MM.1S (cell line): ENCODE results near the gene KIF17.

Source experiments
- EZH2 ChIP-seq: fragments of 300-600 bp; sonication (generic); optimal IDR thresholded peaks from 2 replicates; pipeline ENCODE3; 2017; ENCODE audit warnings: low read depth, mild to moderate bottlenecking, antibody characterized with exemption, low read length, mixed read lengths
- TF ChIP-seq, protein P1 (sequence below): fragments of 300-600 bp; sonication (generic); IDR thresholded peaks from 2 replicates; pipeline ENCODE4 v1.5.1; 2016; ENCODE audit warnings: antibody characterized with exemption, low read length, mixed read lengths

DNA sequence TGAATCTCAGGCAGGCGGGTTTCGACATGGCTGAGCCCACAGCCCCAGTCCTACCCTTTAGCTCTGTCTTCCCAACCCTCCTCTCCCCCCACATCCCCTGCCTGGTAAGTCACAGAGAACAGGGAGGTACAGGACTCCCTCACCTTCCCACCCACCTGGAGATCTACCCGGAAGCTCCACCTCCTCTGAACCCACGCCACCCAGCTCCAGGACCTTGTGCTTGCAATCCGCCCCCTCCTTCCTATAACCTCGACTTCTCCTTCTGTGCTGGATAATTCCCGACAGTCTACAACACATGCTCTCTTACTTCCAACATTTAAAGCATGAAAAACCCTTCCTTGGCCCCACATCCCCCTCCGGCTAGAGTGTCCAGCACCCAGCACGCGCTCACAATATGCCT is 22.3 kb downstream of the KIF17 start:
- TF ChIP-seq, protein P1, sequence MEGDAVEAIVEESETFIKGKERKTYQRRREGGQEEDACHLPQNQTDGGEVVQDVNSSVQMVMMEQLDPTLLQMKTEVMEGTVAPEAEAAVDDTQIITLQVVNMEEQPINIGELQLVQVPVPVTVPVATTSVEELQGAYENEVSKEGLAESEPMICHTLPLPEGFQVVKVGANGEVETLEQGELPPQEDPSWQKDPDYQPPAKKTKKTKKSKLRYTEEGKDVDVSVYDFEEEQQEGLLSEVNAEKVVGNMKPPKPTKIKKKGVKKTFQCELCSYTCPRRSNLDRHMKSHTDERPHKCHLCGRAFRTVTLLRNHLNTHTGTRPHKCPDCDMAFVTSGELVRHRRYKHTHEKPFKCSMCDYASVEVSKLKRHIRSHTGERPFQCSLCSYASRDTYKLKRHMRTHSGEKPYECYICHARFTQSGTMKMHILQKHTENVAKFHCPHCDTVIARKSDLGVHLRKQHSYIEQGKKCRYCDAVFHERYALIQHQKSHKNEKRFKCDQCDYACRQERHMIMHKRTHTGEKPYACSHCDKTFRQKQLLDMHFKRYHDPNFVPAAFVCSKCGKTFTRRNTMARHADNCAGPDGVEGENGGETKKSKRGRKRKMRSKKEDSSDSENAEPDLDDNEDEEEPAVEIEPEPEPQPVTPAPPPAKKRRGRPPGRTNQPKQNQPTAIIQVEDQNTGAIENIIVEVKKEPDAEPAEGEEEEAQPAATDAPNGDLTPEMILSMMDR, result no peak
- TF ChIP-seq EZH2, result no peak
